HL-60 (cell line): ENCODE data around the gene VAV2.

Experiments used
- CTCF ChIP-seq: IDR thresholded peaks from one replicate; pipeline ENCODE4 v1.5.1; 2011; ENCODE audit warnings: low read length, control low read depth, inconsistent platforms; ENCODE audit not compliant: insufficient read depth
- POLR2AphosphoS5 ChIP-seq: IDR thresholded peaks from 2 replicates; pipeline ENCODE4 v1.6.1; 2012; ENCODE audit warnings: low read depth
- REST ChIP-seq: IDR thresholded peaks from 2 replicates; pipeline ENCODE4 v1.6.1; 2012; ENCODE audit warnings: low read depth; ENCODE audit not compliant: insufficient replicate concordance
- SPI1 ChIP-seq: IDR thresholded peaks from 2 replicates; pipeline ENCODE4 v1.6.1; 2012; ENCODE audit warnings: low read depth, mild to moderate bottlenecking, borderline replicate concordance

- TF ChIP-seq CTCF: no peak
- no peak for TF ChIP-seq SPI1
- no peak for TF ChIP-seq REST
- TF ChIP-seq POLR2AphosphoS5: no peak
Observed at GRCh38 chr9:133738640-133739225, 253.4 kb downstream of the VAV2 start.
